GM20000 (cell line): ENCODE data around the gene ZMAT3.

Experiments used
- DNase-seq: peaks from one replicate; pipeline ENCODE4 v3.0.0; 2012; ENCODE audit warnings: low spot score
- CTCF ChIP-seq: IDR thresholded peaks from 2 replicates; pipeline ENCODE4 v1.5.1; 2012; ENCODE audit warnings: mild to moderate bottlenecking, control low read depth; ENCODE audit errors: extremely low read depth, missing control alignments

ZMAT3 gene

GRCh38 chr3:179029096-179029495 is 42.5 kb downstream of the ZMAT3 start:
- no peak for TF ChIP-seq CTCF
- no peak for DNase-seq

- TF ChIP-seq CTCF, result no peak
- DNase-seq, result no peak
These were observed 43.2 kb downstream of the ZMAT3 start for GRCh38 chr3:179028408-179028807.

- no peak for TF ChIP-seq CTCF
- no peak for DNase-seq
These were observed 44.2 kb downstream of the ZMAT3 start for GRCh38 chr3:179027326-179027900.

GRCh38 chr3:179026636-179027035 is 45.0 kb downstream of the ZMAT3 start:
- no peak for DNase-seq
- TF ChIP-seq CTCF, result no peak

GRCh38 chr3:179021119-179021903 is 50.3 kb downstream of the ZMAT3 start:
- DNase-seq, result no peak
- TF ChIP-seq CTCF, result no peak

GRCh38 chr3:179020112-179020511 is 51.5 kb downstream of the ZMAT3 start:
- DNase-seq, result no peak
- TF ChIP-seq CTCF, result no peak

GRCh38 chr3:179018808-179019207 is 52.8 kb downstream of the ZMAT3 start:
- TF ChIP-seq CTCF, result no peak
- DNase-seq, result no peak
